Activated CD8-positive, alpha-beta T cell treated with anti-CD3 and anti-CD28 coated beads for 36 hours (primary cell): Measurements from ENCODE around the gene RBFOX2. TPM values are rescaled to one million over a fixed set of nuclear protein-coding genes. Genes with fewer than 3 reads are reported as not detected.

Experiments
- ATAC-seq: fragments of 200-7000 bp; cut with Tn5 transposase; one replicate; pipeline ENCODE4 v1.10.0; 2021; ENCODE audit warnings: mild to moderate bottlenecking, moderate library complexity
- CTCF ChIA-PET: fragments of 350-600 bp; sonication (Branson Sonifier 250); formaldehyde crosslinking; loops from one replicate; lab custom pipeline; 2021; ENCODE audit warnings: antibody characterized with exemption; lab: Charles Lee
- POLR2A ChIA-PET: fragments of 350-600 bp; sonication (Branson Sonifier 250); formaldehyde crosslinking; loops from one replicate; lab custom pipeline; 2021; ENCODE audit warnings: antibody characterized with exemption; lab: Charles Lee
- DNase-seq: peaks from one replicate; pipeline ENCODE4 v3.0.0-alpha.2; 2020
- H3K27ac Mint-ChIP-seq: one replicate; pipeline ENCODE4 v1.8.0; 2021; ENCODE audit warnings: mild to moderate bottlenecking, mixed read lengths
- H3K27me3 Mint-ChIP-seq: one replicate; pipeline ENCODE4 v1.8.0; 2021; ENCODE audit warnings: mixed read lengths
- H3K36me3 Mint-ChIP-seq: one replicate; pipeline ENCODE4 v1.8.0; 2021; ENCODE audit warnings: low read depth, mixed read lengths
- H3K4me1 Mint-ChIP-seq: one replicate; pipeline ENCODE4 v1.8.0; 2021; ENCODE audit warnings: low read depth, mixed read lengths
- H3K4me3 Mint-ChIP-seq: one replicate; pipeline ENCODE4 v1.8.0; 2021; ENCODE audit warnings: mild to moderate bottlenecking, moderate library complexity, mixed read lengths
- H3K9me3 Mint-ChIP-seq: one replicate; pipeline ENCODE4 v1.8.0; 2021; ENCODE audit warnings: mixed read lengths
- CTCF ChIP-seq: fragments of 200-600 bp; IDR thresholded peaks from one replicate; pipeline ENCODE4 v1.8.0; 2022; ENCODE audit warnings: antibody characterized with exemption, mild to moderate bottlenecking
- intact Hi-C: fragments of 100-400 bp; cut with micrococcal nuclease; formaldehyde crosslinking; loops from one replicate; pipeline ENCODE4 v1.10.0; 2022
- total RNA-seq, 2 experiments: library from RNA; stranded (reverse); gene quantifications; one replicate each; pipeline ENCODE4 v1.2.3, GENCODE V29; 2021

Gene RBFOX2
- total RNA-seq, 2 experiments from 2014 or later, result 3.1 to 3.3 TPM

- ATAC-seq (no peak), DNase-seq (no peak)
- ChIA-PET POLR2A (no interaction called here), CTCF (no interaction called here)
- H3K4me1 Mint-ChIP-seq, result peaks cover 9% of the 10 kb centered on the region
- intact Hi-C loops, result no loop called here
- H3K27me3 Mint-ChIP-seq, result peaks cover 4% of the 10 kb centered on the region
- no peak overlapping the region for H3K27ac Mint-ChIP-seq
- no peaks in the 10 kb centered on the region for H3K9me3 Mint-ChIP-seq
- H3K4me3 Mint-ChIP-seq, result no peak overlapping the region
- no peaks in the 10 kb centered on the region for H3K36me3 Mint-ChIP-seq
- no peak for TF ChIP-seq CTCF
Observed at GRCh38 chr22:35873426-35873825, 155.2 kb downstream of the RBFOX2 start.

GRCh38 chr22:35872451-35872850 lies 156.2 kb downstream of the RBFOX2 start:
- no peak for TF ChIP-seq CTCF
- no peak for ATAC-seq
- H3K4me1 Mint-ChIP-seq, result peaks cover 9% of the 10 kb centered on the region
- ChIA-PET CTCF (no interaction called here), POLR2A (no interaction called here)
- intact Hi-C loops, result no loop called here
- H3K27me3 Mint-ChIP-seq, result peaks cover 4% of the 10 kb centered on the region
- H3K36me3 Mint-ChIP-seq, result no peaks in the 10 kb centered on the region
- DNase-seq, result no peak
- H3K4me3 Mint-ChIP-seq, result no peak overlapping the region
- H3K27ac Mint-ChIP-seq, result no peak overlapping the region
- H3K9me3 Mint-ChIP-seq, result no peaks in the 10 kb centered on the region

GRCh38 chr22:35870517-35871293 lies 157.9 kb downstream of the RBFOX2 start:
- CTCF ChIA-PET, result no interaction called here
- DNase-seq (no peak), ATAC-seq (no peak)
- POLR2A ChIA-PET, result no interaction called here
- H3K9me3 Mint-ChIP-seq, result no peaks in the 10 kb centered on the region
- no peaks in the 10 kb centered on the region for H3K4me1 Mint-ChIP-seq
- no peaks in the 10 kb centered on the region for H3K36me3 Mint-ChIP-seq
- intact Hi-C loops, result no loop called here
- H3K4me3 Mint-ChIP-seq, result no peak overlapping the region
- H3K27me3 Mint-ChIP-seq, result peaks cover 4% of the 10 kb centered on the region
- no peak overlapping the region for H3K27ac Mint-ChIP-seq
- TF ChIP-seq CTCF, result no peak

GRCh38 chr22:35868938-35869337 lies 159.7 kb downstream of the RBFOX2 start:
- no peak for TF ChIP-seq CTCF
- Mint-ChIP-seq H3K4me3 (no peak overlapping the region), H3K27ac (no peak overlapping the region), H3K36me3 (no peaks in the 10 kb centered on the region), H3K4me1 (no peaks in the 10 kb centered on the region), H3K9me3 (no peaks in the 10 kb centered on the region), H3K27me3 (peaks cover 2% of the 10 kb centered on the region)
- no peak for DNase-seq
- ChIA-PET POLR2A (interaction anchor here (0.6 kb wide), 1 partner anchor 36 kb away, joined by 4 read pairs; no protein-coding TSS in a partner anchor), CTCF (no interaction called here)
- ATAC-seq, result no peak
- intact Hi-C loops, result no loop called here

GRCh38 chr22:35866651-35867050 lies 162.0 kb downstream of the RBFOX2 start:
- Mint-ChIP-seq H3K4me1 (no peaks in the 10 kb centered on the region), H3K27ac (no peak overlapping the region), H3K9me3 (no peaks in the 10 kb centered on the region), H3K4me3 (no peak overlapping the region), H3K27me3 (peaks cover 2% of the 10 kb centered on the region), H3K36me3 (no peaks in the 10 kb centered on the region)
- POLR2A ChIA-PET, result no interaction called here
- DNase-seq, result no peak
- intact Hi-C loops, result no loop called here
- ATAC-seq, result no peak
- TF ChIP-seq CTCF, result no peak
- CTCF ChIA-PET, result no interaction called here
